ENCODE results near the gene MPHOSPH8.
"Not testable (repeated sequence)": the region's sequence is repeated elsewhere in the genome, so short reads cannot be mapped to it uniquely, and the experiment has no call there.

MPHOSPH8 gene

DNA sequence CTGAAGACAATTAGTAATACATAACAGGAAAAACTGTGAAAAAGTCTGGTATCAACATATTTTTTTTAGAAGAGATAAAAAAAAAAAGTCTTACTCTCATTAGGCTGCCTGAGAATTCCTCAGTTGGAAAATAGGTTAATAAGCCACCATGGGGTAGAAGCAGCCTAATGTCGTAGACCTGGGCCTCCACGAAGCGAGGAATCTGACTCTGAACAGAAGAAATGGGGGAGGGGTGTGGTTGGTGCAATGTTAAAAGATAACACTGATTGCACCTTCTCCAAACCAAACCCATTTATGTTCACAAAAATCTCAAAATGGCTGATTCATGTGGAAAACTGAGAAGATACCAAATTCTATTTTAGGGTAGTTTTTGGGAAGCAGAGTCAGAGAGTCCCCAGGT, 62.4 kb downstream of the MPHOSPH8 start:
- Mint-ChIP-seq H3K4me1 (peaks cover 24% of the 10 kb centered on the region), H3K27ac (no peak overlapping the region)

GRCh38 chr13:19700963-19701362, 67.5 kb downstream of the MPHOSPH8 start:
- H3K27ac Mint-ChIP-seq, H3K9me3 Mint-ChIP-seq, H3K4me3 Mint-ChIP-seq, H3K27me3 Mint-ChIP-seq: not testable (repeated sequence)
- Mint-ChIP-seq H3K36me3 (peaks cover 12% of the 10 kb centered on the region), H3K4me1 (peaks cover 22% of the 10 kb centered on the region)

More for the DNA sequence above, 62.4 kb downstream of the MPHOSPH8 start:
- no peak overlapping the region for H3K4me3 Mint-ChIP-seq
- H3K9me3 Mint-ChIP-seq = no peaks in the 10 kb centered on the region
- H3K36me3 Mint-ChIP-seq = peaks cover 13% of the 10 kb centered on the region
- no peaks in the 10 kb centered on the region for H3K27me3 Mint-ChIP-seq

DNA sequence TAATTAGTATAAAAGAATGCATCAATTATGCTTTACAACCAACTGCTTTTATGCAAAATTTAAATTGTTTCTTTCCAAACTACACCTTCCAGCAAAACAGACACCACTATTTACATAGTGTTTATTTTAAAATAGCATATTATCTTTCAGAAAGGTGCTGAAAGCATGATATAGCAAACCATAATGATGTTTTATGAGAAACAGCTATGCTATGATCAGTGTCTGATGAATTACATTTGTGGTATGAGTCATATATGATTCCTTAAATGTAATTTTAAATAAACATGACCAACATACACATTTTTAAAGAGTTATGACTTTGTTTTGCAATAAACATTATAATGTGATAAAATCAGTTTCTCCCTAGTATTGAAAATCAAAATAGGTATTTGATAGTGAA, 68.2 kb downstream of the MPHOSPH8 start:
- H3K36me3 Mint-ChIP-seq = peaks cover 12% of the 10 kb centered on the region
- not testable (repeated sequence) for H3K27ac Mint-ChIP-seq, H3K27me3 Mint-ChIP-seq, H3K4me3 Mint-ChIP-seq, H3K9me3 Mint-ChIP-seq
- H3K4me1 Mint-ChIP-seq = peaks cover 23% of the 10 kb centered on the region

DNA sequence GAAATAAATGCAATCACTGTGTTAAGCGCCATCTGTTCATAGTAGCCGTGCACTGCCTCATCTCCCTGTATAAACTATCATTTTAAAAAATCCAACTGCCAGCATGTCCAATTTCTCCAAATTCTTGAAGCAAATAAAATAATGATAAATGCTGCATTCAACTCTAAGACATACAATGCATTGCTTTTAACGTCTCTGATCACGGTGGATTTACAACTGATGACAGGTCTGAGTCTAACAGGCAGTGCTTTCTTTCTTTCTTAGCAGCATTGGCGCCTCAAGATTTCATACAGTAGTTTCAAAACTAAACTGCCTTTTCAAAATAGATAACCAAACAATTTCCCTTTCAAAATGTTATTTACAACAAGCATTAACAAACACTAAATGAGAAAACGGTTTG, 70.8 kb downstream of the MPHOSPH8 start:
- not testable (repeated sequence) for H3K27me3 Mint-ChIP-seq, H3K4me3 Mint-ChIP-seq, H3K27ac Mint-ChIP-seq

GRCh38 chr13:19709039-19709438, 75.6 kb downstream of the MPHOSPH8 start:
- H3K9me3 Mint-ChIP-seq, H3K27ac Mint-ChIP-seq, H3K4me3 Mint-ChIP-seq, H3K36me3 Mint-ChIP-seq, H3K27me3 Mint-ChIP-seq: not testable (repeated sequence)
- peaks cover 15% of the 10 kb centered on the region for H3K4me1 Mint-ChIP-seq

More for the DNA sequence above, 70.8 kb downstream of the MPHOSPH8 start:
- H3K4me1 Mint-ChIP-seq = peaks cover 25% of the 10 kb centered on the region
- H3K9me3 Mint-ChIP-seq, H3K36me3 Mint-ChIP-seq: not testable (repeated sequence)

- H3K27me3 Mint-ChIP-seq, H3K4me3 Mint-ChIP-seq, H3K9me3 Mint-ChIP-seq, H3K27ac Mint-ChIP-seq, H3K36me3 Mint-ChIP-seq: not testable (repeated sequence)
- H3K4me1 Mint-ChIP-seq = peaks cover 17% of the 10 kb centered on the region
Measured at GRCh38 chr13:19709782-19710181, 76.3 kb downstream of the MPHOSPH8 start.

- Mint-ChIP-seq H3K9me3 (no peaks in the 10 kb centered on the region), H3K36me3 (peaks cover 7% of the 10 kb centered on the region), H3K4me3 (no peak overlapping the region), H3K4me1 (peaks cover 11% of the 10 kb centered on the region), H3K27me3 (no peaks in the 10 kb centered on the region), H3K27ac (no peak overlapping the region)
Measured at GRCh38 chr13:19713186-19713965, 79.9 kb downstream of the MPHOSPH8 start.

DNA sequence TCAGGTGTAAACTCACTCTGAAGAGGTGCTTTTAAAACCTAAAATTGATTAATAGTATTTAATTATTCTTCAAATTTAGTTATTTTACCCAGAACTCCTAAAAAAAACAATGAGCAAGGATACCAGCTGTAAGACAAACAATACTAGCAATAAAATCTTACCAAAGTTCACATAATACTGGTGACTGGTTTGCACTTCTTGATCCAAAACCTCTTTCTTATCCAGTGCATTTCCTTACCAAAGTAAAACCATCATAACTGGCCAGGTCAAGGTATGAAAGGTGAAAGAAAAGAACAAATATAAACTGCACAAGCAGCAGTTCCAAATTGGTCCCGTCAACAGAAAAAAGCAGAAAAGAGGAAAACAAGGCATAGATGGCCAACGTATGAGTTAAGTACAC, 86.6 kb downstream of the MPHOSPH8 start:
- no peak overlapping the region for H3K27ac Mint-ChIP-seq
- H3K4me1 Mint-ChIP-seq = peaks cover 17% of the 10 kb centered on the region
- H3K36me3 Mint-ChIP-seq = peaks cover 11% of the 10 kb centered on the region
- no peaks in the 10 kb centered on the region for H3K9me3 Mint-ChIP-seq
- no peaks in the 10 kb centered on the region for H3K27me3 Mint-ChIP-seq
- no peak overlapping the region for H3K4me3 Mint-ChIP-seq
